Activated naive CD8-positive, alpha-beta T cell treated with anti-CD3 and anti-CD28 coated beads, Interleukin-2, amount 50 U/mL, for 16 hours (primary cell): ENCODE results near the gene ARHGAP20.

Source experiments
- DNase-seq: peaks from one replicate; pipeline ENCODE4 v3.0.0-alpha.2; 2020; ENCODE audit warnings: low read depth, low spot score

The ARHGAP20 gene

DNA sequence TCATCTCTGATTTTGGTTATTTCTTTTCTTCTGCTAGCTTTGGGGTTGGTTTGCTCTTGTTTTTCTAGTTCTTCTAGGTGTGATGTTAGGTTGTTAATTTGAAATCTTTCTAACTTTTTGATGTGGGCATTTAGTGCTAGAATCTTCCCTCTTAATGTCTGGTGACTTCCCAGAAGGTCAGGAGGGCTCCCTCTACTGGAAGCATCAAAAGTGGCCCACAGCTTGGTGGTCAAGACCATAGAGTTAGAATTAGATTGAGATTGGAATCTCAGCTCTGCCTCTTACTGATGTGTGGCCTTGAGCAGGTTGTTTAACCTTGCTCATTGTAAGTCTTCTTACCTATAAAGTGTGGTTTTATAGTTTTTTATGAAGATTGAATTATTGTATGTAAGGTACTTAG lies 183.2 kb downstream of the ARHGAP20 start:
- DNase-seq = no peak

DNA sequence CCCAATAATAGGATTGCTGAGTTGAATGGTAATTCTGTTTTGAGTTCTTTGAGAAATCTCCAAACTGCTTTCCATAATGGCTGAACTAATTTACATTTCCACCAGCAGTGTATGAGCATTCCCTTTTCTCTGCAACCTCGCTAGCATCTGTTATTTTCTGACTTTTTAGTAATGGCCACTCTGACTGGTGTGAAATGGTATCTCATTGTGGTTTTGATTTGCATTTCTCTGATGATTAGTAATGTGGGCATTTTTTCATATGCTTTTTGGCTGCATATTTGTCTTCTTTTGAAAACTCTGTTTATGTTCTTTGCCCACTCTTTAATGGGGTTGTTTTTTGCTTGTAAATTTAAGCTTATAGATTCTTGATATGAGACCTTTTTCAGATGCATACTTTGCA lies 185.1 kb downstream of the ARHGAP20 start:
- DNase-seq = no peak
